ENCODE data around the gene DERL2.

- TF ChIP-seq CTCF (IDR thresholded peaks at IDR 0.05): no peak
- TF ChIP-seq EP300 (IDR thresholded peaks at IDR 0.05; ENCODE audit: low read depth): no peak
- TF ChIP-seq POLR2A (IDR thresholded peaks at IDR 0.05): no peak
- no peak for TF ChIP-seq POLR2AphosphoS5 (IDR thresholded peaks at IDR 0.05)
Measured at GRCh38 chr17:5500247-5500588, 14.2 kb upstream of the DERL2 start.
